PC-3 (cell line): ENCODE results near the gene MAPK7. TPM values are rescaled to one million over a fixed set of nuclear protein-coding genes. Genes with fewer than 3 reads are reported as not detected.

Experiments used
- ATAC-seq: fragments of 200-7000 bp; cut with Tn5 transposase; 2 replicates; pipeline ENCODE4 v1.9.1; 2020; ENCODE audit warnings: mild to moderate bottlenecking, moderate library complexity
- BruUV-seq: library from RNA; stranded (reverse); fragments of 400-500 nt; replicated peaks from 2 replicates; lab custom pipeline; 2021; lab: Mats Ljungman, UMichigan
- CTCF ChIA-PET: fragments of 300-600 bp; sonication (Branson Sonifier 250); formaldehyde crosslinking; loops from one replicate; lab custom pipeline; 2022; ENCODE audit warnings: antibody characterized with exemption; lab: Charles Lee
- POLR2A ChIA-PET: fragments of 300-600 bp; sonication (Branson Sonifier 250); formaldehyde crosslinking; loops from one replicate; lab custom pipeline; 2022; ENCODE audit warnings: antibody characterized with exemption; ENCODE audit not compliant: unreplicated experiment; lab: Charles Lee
- DNase-seq: peaks from one replicate; pipeline ENCODE4 v3.0.0-alpha.2; 2015
- H2AFZ ChIP-seq: fragments of 300-600 bp; sonication (generic); 2 replicates; pipeline ENCODE4 v1.6.0; 2016; ENCODE audit warnings: antibody characterized with exemption, low read length
- H3F3A ChIP-seq: fragments of 300-600 bp; sonication (generic); one replicate; pipeline ENCODE4 v1.6.0; 2017; ENCODE audit warnings: antibody characterized with exemption, low read length, control low read depth, mild to moderate bottlenecking; ENCODE audit not compliant: unreplicated experiment
- H3K27ac ChIP-seq: fragments of 300-600 bp; sonication (generic); 2 replicates; pipeline ENCODE4 v1.5.1; 2016; ENCODE audit warnings: mild to moderate bottlenecking, low read length
- H3K27me3 ChIP-seq: fragments of 300-600 bp; sonication (generic); 2 replicates; pipeline ENCODE4 v1.6.1; 2016; ENCODE audit warnings: low read length, mixed read lengths
- H3K36me3 ChIP-seq: fragments of 300-600 bp; sonication (generic); 2 replicates; pipeline ENCODE4 v1.6.1; 2016; ENCODE audit warnings: low read depth, mixed run types, low read length, mixed read lengths
- H3K4me1 ChIP-seq: fragments of 300-600 bp; sonication (generic); 2 replicates; pipeline ENCODE4 v1.5.1; 2016; ENCODE audit warnings: low read length; ENCODE audit not compliant: insufficient read depth
- H3K4me2 ChIP-seq: fragments of 300-600 bp; sonication (generic); 2 replicates; pipeline ENCODE4 v1.6.0; 2016; ENCODE audit warnings: low read length
- H3K4me3 ChIP-seq: fragments of 300-600 bp; sonication (generic); 2 replicates; pipeline ENCODE4 v1.5.1; 2016; ENCODE audit warnings: mild to moderate bottlenecking, low read length, mixed read lengths
- H3K79me2 ChIP-seq: fragments of 300-600 bp; sonication (generic); 2 replicates; pipeline ENCODE4 v1.6.1; 2017; ENCODE audit warnings: low read length, mixed read lengths
- H3K9ac ChIP-seq: fragments of 300-600 bp; sonication (generic); 2 replicates; pipeline ENCODE4 v1.6.0; 2016; ENCODE audit warnings: mild to moderate bottlenecking, low read length
- H3K9me2 ChIP-seq: fragments of 300-600 bp; sonication (generic); replicated peaks from 2 replicates; pipeline ENCODE4 v1.6.1; 2016; ENCODE audit warnings: mixed run types, low read length, mixed read lengths
- H3K9me3 ChIP-seq: fragments of 300-600 bp; sonication (generic); 2 replicates; pipeline ENCODE4 v1.6.1; 2016; ENCODE audit warnings: low read length, mixed read lengths
- H4K20me1 ChIP-seq: fragments of 300-600 bp; sonication (generic); 2 replicates; pipeline ENCODE4 v1.6.1; 2016; ENCODE audit warnings: low read length, mixed read lengths
- CTCF ChIP-seq: fragments of 300-600 bp; sonication (generic); conservative IDR thresholded peaks from 2 replicates; pipeline ENCODE4 v1.5.1; 2017; ENCODE audit warnings: antibody characterized with exemption, low read depth, mild to moderate bottlenecking, low read length
- EZH2 ChIP-seq: fragments of 300-600 bp; sonication (generic); IDR thresholded peaks from one replicate; pipeline ENCODE4 v1.6.1; 2017; ENCODE audit warnings: antibody characterized with exemption, mild to moderate bottlenecking, low read length; ENCODE audit not compliant: unreplicated experiment
- EZH2phosphoT487 ChIP-seq: fragments of 300-600 bp; sonication (generic); IDR thresholded peaks from 2 replicates; pipeline ENCODE4 v1.6.1; 2018; ENCODE audit warnings: mild to moderate bottlenecking, antibody characterized with exemption, low read length, borderline replicate concordance
- intact Hi-C: fragments of 100-400 bp; cut with micrococcal nuclease; formaldehyde crosslinking; loops from 2 replicates; pipeline ENCODE4 v1.9.0; 2023
- total RNA-seq: library from RNA; depleted of rRNA; stranded (reverse); fragments of >200 nt; gene quantifications from 2 replicates; pipeline ENCODE4 v1.2.3, GENCODE V29; 2014

The MAPK7 gene
- total RNA-seq, 1 experiment from 2014 or later: 9.8 TPM

- H3F3A ChIP-seq: no peaks in the 10 kb centered on the region
Measured at GRCh38 chr17:19424934-19425868, 46.9 kb downstream of the MAPK7 start.

GRCh38 chr17:19426631-19427030, 48.3 kb downstream of the MAPK7 start:
- no peaks in the 10 kb centered on the region for H3K36me3 ChIP-seq
- H3K27ac ChIP-seq: no peak overlapping the region
- no peaks in the 10 kb centered on the region for H4K20me1 ChIP-seq
- H3K4me1 ChIP-seq: peaks cover 6% of the 10 kb centered on the region
- H3K4me2 ChIP-seq: no peak overlapping the region
- DNase-seq (no peak), ATAC-seq (no peak)
- ChIA-PET CTCF (no interaction called here), POLR2A (no interaction called here)
- BruUV-seq: no TSS peak
- intact Hi-C loops: no loop called here
- H3K9ac ChIP-seq: no peak overlapping the region
- H3K4me3 ChIP-seq: no peak overlapping the region
- no peaks in the 10 kb centered on the region for H3K9me3 ChIP-seq
- H3K27me3 ChIP-seq: no peaks in the 10 kb centered on the region
- no peaks in the 10 kb centered on the region for H3K9me2 ChIP-seq
- no peaks in the 10 kb centered on the region for H3K79me2 ChIP-seq
- no peaks in the 10 kb centered on the region for H3F3A ChIP-seq
- H2AFZ ChIP-seq: no peak overlapping the region
- no peak for TF ChIP-seq CTCF
- TF ChIP-seq EZH2phosphoT487: no peak
- no peak for TF ChIP-seq EZH2

More at GRCh38 chr17:19424934-19425868, 46.9 kb downstream of the MAPK7 start:
- Histone ChIP-seq H3K36me3 (no peaks in the 10 kb centered on the region), H4K20me1 (no peaks in the 10 kb centered on the region), H3K4me2 (no peak overlapping the region), H3K9me3 (no peaks in the 10 kb centered on the region), H3K4me3 (no peak overlapping the region), H3K27ac (no peak overlapping the region), H3K9ac (no peak overlapping the region), H2AFZ (no peak overlapping the region), H3K9me2 (no peaks in the 10 kb centered on the region), H3K4me1 (peaks cover 6% of the 10 kb centered on the region), H3K27me3 (no peaks in the 10 kb centered on the region), H3K79me2 (no peaks in the 10 kb centered on the region)
- ATAC-seq (peak; percentile 35; the same call in 1 of the 2 replicates), DNase-seq (peak; percentile 58)
- intact Hi-C loops: no loop called here
- CTCF ChIA-PET: no interaction called here
- BruUV-seq: no TSS peak
- TF ChIP-seq CTCF (no peak), EZH2 (no peak), EZH2phosphoT487 (no peak)
- POLR2A ChIA-PET: no interaction called here

- POLR2A ChIA-PET: interaction anchor here (0.5 kb wide), 1 partner anchor 26 kb away, joined by 3 read pairs; no protein-coding TSS in a partner anchor
- intact Hi-C loops: no loop called here
- CTCF ChIA-PET: no interaction called here
Measured at GRCh38 chr17:19431691-19432090, 53.4 kb downstream of the MAPK7 start.

More at GRCh38 chr17:19431691-19432090, 53.4 kb downstream of the MAPK7 start:
- H3K4me2 ChIP-seq: no peak overlapping the region
- no peaks in the 10 kb centered on the region for H3K9me2 ChIP-seq
- no peaks in the 10 kb centered on the region for H3K79me2 ChIP-seq
- no peak for ATAC-seq
- no peaks in the 10 kb centered on the region for H4K20me1 ChIP-seq
- TF ChIP-seq CTCF (no peak), EZH2 (no peak), EZH2phosphoT487 (no peak)
- H3K36me3 ChIP-seq: no peaks in the 10 kb centered on the region
- no peak overlapping the region for H3K27ac ChIP-seq
- no peaks in the 10 kb centered on the region for H3K4me1 ChIP-seq
- no peak overlapping the region for H2AFZ ChIP-seq
- no peaks in the 10 kb centered on the region for H3K9me3 ChIP-seq
- no peak for DNase-seq
- H3F3A ChIP-seq: no peaks in the 10 kb centered on the region
- H3K27me3 ChIP-seq: no peaks in the 10 kb centered on the region
- no peak overlapping the region for H3K9ac ChIP-seq
- no peak overlapping the region for H3K4me3 ChIP-seq
- BruUV-seq: no TSS peak
